Measurements from ENCODE around the gene COPA.

- no peak for TF ChIP-seq EZH2 (IDR thresholded peaks at IDR 0.05)
- TF ChIP-seq POLR2AphosphoS5 (IDR thresholded peaks at IDR 0.05; ENCODE audit: borderline replicate concordance, low read depth, low read length), result no peak
- no peak for TF ChIP-seq FOXP2 (optimal IDR thresholded peaks at IDR 0.05; ENCODE audit: control extremely low read depth, extremely low read length, insufficient read depth)
These were observed 26.0 kb upstream of the COPA start for GRCh38 chr1:160369087-160369486.
